ENCODE measurements around the gene CYB561D1. TPM values are rescaled to one million over a fixed set of nuclear protein-coding genes. Genes with fewer than 3 reads are reported as not detected.
A peak's percentile ranks its signal among the peaks of the same experiment; 100 is the strongest.

Gene CYB561D1
- total and polyA plus RNA-seq, 2 of the 13 experiments (the other 11 are each of a cell fraction or from before 2014, with no cell fraction given): 3.9 to 4.1 TPM

DNA sequence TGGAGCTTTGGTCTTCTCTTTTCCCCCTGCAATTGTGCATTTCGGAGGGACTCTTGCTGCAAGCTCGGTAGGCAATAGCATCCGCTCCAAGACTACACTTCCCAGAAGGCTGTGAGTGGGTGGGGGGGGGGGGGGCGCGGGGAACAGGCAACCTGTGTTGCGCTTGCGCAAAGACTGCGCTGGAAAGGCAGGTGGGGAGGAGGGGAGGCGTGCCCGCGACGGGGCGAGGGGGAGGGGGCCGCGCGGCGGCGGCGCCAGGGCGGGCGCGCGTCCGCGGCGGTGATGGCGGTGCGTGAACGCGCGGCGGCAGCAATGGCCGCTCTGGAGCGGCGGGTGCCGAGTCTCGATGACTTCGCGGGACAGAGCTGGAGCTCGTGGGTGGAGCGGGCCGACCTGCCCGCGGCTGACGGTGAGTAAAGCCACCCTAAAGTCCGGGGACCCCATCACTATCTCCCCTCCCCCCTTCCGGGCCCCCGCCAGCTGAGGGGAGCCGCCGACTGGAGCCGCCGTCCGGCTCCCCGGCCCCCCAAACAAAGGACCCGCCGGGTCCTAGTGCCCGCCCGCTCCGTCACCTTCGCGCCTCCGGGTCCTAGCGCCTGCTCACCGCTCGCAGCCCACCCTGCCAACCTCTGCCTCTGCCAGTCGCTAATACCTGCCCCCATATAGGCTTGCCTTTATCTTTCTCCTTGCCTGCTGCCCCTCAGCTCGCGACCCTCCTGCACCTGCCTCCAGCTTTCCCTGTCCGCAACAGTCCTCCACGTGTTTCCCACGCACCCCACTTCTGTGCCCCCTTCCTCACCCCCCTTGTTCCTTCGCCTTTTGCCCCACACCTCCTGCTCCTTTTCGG lies 10.0 kb upstream of the CYB561D1 start, which contains the start of gene ATXN7L2 (continued):
- TF ChIP-seq, protein P1, sequence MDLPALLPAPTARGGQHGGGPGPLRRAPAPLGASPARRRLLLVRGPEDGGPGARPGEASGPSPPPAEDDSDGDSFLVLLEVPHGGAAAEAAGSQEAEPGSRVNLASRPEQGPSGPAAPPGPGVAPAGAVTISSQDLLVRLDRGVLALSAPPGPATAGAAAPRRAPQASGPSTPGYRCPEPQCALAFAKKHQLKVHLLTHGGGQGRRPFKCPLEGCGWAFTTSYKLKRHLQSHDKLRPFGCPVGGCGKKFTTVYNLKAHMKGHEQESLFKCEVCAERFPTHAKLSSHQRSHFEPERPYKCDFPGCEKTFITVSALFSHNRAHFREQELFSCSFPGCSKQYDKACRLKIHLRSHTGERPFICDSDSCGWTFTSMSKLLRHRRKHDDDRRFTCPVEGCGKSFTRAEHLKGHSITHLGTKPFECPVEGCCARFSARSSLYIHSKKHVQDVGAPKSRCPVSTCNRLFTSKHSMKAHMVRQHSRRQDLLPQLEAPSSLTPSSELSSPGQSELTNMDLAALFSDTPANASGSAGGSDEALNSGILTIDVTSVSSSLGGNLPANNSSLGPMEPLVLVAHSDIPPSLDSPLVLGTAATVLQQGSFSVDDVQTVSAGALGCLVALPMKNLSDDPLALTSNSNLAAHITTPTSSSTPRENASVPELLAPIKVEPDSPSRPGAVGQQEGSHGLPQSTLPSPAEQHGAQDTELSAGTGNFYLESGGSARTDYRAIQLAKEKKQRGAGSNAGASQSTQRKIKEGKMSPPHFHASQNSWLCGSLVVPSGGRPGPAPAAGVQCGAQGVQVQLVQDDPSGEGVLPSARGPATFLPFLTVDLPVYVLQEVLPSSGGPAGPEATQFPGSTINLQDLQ (CRISPR knock-in tag; IDR thresholded peaks at IDR 0.05): peak; percentile 70; the same call in 1 of the 2 replicates
- peak; percentile 87; the same call in 1 of the 2 replicates for TF ChIP-seq FOXC1 (CRISPR knock-in tag; IDR thresholded peaks at IDR 0.05; ENCODE audit: borderline replicate concordance)
- TF ChIP-seq, protein P2, sequence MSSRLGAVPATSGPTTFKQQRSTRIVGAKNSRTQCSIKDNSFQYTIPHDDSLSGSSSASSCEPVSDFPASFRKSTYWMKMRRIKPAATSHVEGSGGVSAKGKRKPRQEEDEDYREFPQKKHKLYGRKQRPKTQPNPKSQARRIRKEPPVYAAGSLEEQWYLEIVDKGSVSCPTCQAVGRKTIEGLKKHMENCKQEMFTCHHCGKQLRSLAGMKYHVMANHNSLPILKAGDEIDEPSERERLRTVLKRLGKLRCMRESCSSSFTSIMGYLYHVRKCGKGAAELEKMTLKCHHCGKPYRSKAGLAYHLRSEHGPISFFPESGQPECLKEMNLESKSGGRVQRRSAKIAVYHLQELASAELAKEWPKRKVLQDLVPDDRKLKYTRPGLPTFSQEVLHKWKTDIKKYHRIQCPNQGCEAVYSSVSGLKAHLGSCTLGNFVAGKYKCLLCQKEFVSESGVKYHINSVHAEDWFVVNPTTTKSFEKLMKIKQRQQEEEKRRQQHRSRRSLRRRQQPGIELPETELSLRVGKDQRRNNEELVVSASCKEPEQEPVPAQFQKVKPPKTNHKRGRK (CRISPR knock-in tag; IDR thresholded peaks at IDR 0.05): 0 out of 2 replicates have a peak, but pooled peaks have one; percentile 34
- TF ChIP-seq, protein P3, sequence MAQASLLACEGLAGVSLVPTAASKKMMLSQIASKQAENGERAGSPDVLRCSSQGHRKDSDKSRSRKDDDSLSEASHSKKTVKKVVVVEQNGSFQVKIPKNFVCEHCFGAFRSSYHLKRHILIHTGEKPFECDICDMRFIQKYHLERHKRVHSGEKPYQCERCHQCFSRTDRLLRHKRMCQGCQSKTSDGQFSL (CRISPR knock-in tag; IDR thresholded peaks at IDR 0.05): peak; percentile 61
- 0 out of 2 replicates have a peak, but pooled peaks have one; percentile 75 for TF ChIP-seq KMT2A (CRISPR knock-in tag; IDR thresholded peaks at IDR 0.05)
- peak; percentile 51; the same call in 1 of the 2 replicates for TF ChIP-seq MED1 (CRISPR knock-in tag; IDR thresholded peaks at IDR 0.05)
- TF ChIP-seq ZNF891 (CRISPR knock-in tag; IDR thresholded peaks at IDR 0.05): peak; percentile 94; the same call in 1 of the 2 replicates
- TF ChIP-seq SAP130 (CRISPR knock-in tag; IDR thresholded peaks at IDR 0.05; ENCODE audit: low read depth): peak; percentile 69
- TF ChIP-seq, protein P4, sequence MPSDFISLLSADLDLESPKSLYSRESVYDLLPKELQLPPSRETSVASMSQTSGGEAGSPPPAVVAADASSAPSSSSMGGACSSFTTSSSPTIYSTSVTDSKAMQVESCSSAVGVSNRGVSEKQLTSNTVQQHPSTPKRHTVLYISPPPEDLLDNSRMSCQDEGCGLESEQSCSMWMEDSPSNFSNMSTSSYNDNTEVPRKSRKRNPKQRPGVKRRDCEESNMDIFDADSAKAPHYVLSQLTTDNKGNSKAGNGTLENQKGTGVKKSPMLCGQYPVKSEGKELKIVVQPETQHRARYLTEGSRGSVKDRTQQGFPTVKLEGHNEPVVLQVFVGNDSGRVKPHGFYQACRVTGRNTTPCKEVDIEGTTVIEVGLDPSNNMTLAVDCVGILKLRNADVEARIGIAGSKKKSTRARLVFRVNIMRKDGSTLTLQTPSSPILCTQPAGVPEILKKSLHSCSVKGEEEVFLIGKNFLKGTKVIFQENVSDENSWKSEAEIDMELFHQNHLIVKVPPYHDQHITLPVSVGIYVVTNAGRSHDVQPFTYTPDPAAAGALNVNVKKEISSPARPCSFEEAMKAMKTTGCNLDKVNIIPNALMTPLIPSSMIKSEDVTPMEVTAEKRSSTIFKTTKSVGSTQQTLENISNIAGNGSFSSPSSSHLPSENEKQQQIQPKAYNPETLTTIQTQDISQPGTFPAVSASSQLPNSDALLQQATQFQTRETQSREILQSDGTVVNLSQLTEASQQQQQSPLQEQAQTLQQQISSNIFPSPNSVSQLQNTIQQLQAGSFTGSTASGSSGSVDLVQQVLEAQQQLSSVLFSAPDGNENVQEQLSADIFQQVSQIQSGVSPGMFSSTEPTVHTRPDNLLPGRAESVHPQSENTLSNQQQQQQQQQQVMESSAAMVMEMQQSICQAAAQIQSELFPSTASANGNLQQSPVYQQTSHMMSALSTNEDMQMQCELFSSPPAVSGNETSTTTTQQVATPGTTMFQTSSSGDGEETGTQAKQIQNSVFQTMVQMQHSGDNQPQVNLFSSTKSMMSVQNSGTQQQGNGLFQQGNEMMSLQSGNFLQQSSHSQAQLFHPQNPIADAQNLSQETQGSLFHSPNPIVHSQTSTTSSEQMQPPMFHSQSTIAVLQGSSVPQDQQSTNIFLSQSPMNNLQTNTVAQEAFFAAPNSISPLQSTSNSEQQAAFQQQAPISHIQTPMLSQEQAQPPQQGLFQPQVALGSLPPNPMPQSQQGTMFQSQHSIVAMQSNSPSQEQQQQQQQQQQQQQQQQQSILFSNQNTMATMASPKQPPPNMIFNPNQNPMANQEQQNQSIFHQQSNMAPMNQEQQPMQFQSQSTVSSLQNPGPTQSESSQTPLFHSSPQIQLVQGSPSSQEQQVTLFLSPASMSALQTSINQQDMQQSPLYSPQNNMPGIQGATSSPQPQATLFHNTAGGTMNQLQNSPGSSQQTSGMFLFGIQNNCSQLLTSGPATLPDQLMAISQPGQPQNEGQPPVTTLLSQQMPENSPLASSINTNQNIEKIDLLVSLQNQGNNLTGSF (CRISPR knock-in tag; IDR thresholded peaks at IDR 0.05): peak; percentile 27; the same call in 1 of the 2 replicates
- TF ChIP-seq CENPT (CRISPR knock-in tag; IDR thresholded peaks at IDR 0.05; ENCODE audit: low read depth): 0 out of 2 replicates have a peak, but pooled peaks have one; percentile 73
- TF ChIP-seq TBX3 (IDR thresholded peaks at IDR 0.05; ENCODE audit: borderline replicate concordance): peak; percentile 66; the same call in 1 of the 2 replicates
- TF ChIP-seq HOXA9 (CRISPR knock-in tag; IDR thresholded peaks at IDR 0.05; ENCODE audit: borderline replicate concordance): 0 out of 2 replicates have a peak, but pooled peaks have one; percentile 44
- TF ChIP-seq RORA (CRISPR knock-in tag; IDR thresholded peaks at IDR 0.05): no peak
- no peak for TF ChIP-seq ZNF674 (CRISPR knock-in tag; IDR thresholded peaks at IDR 0.05; ENCODE audit: low read depth)
- peak; percentile 36; the same call in 1 of the 2 replicates for TF ChIP-seq BCL6 (CRISPR knock-in tag; IDR thresholded peaks at IDR 0.05)
- 0 out of 2 replicates have a peak, but pooled peaks have one; percentile 50 for TF ChIP-seq ZFYVE20 (CRISPR knock-in tag; IDR thresholded peaks at IDR 0.05; ENCODE audit: borderline replicate concordance, low read depth)
- no peak for TF ChIP-seq ATRX (CRISPR knock-in tag; IDR thresholded peaks at IDR 0.05; ENCODE audit: borderline replicate concordance)
- peak; percentile 53; the same call in 1 of the 2 replicates for TF ChIP-seq ZBTB42 (CRISPR knock-in tag; IDR thresholded peaks at IDR 0.05)
